Activated CD8-positive, alpha-beta memory T cell treated with anti-CD3 and anti-CD28 coated beads, Interleukin-2, amount 50 U/mL, for 24 hours (primary cell): ENCODE measurements around the gene ENTPD7.
A peak's percentile ranks its signal among the peaks of the same experiment; 100 is the strongest.

Experiments
- DNase-seq: peaks from one replicate; pipeline ENCODE4 v3.0.0-alpha.2; 2020; ENCODE audit errors: extremely low read depth

ENTPD7 gene

DNA sequence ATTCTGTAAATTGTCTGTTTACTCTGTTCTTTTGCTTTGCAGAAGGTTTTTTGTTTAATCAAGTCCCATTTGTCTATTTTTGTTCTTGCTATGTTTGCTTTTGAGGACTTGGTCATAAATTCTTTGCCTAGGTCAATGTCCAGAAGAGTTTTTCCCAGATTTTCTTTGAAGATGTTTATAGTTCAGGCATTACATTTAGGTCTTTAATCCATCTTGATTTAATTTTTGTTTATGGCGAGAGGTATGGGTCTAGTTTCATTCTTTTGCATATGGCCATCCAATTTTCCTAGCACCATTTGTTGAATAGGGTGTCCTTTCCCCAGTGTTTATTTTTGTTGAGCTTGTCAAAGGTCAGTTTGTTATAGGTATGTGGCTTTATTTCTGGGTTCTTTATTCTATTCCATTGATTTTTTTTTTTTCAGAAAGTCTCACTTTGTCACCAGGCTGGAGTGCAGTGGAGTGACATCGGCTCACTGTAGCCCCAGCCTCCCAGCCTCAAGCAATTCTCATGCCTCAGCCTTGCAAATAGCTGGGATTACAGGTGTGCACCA is 11.6 kb upstream of the ENTPD7 start:
- DNase-seq, result no peak

DNA sequence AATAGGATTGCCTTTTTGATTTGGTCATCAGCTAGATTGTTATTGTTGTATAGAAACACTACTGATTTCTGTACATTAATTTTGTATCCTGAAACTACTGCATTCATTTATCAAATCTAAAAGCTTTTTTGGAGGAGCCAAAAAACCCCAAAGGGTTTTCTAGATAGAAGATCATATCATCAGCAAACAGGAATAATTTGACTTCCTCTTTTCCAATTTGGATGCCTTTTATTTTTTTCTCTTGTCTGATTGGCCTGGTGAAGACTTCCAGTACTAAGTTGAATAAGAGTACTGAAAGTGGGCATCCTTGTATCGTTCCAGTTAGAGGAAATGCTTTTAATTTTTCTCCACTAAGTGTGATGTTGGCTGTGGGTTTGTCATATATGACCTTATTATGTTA is 10.6 kb upstream of the ENTPD7 start:
- no peak for DNase-seq

DNA sequence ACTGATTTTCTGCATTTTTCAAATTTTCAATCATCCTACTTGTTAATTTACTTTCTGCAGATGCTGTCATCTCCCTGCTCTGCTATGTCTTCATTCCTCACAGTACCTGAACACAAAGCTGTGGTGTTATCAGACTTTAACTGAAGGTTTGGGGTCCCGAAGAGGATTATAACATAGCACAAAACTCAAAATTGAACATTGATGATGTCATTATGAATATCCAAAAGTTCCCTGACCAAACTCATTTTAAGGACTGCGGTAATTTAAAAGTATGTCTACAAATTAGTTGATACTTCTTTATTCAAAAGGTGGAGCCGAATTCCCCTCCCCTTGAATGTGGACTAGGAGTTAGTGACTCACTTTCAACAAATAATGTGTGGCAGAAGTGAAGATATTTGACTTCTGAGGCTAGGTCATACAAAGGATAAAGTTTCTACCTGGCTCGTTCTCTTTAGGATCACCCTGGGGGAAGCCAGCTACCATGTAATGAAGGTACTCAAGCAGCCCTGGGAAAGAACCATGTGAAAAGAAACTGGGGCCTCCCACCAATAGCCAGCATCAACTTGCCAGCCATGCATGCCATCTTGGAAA is 6.4 kb upstream of the ENTPD7 start:
- no peak for DNase-seq

DNA sequence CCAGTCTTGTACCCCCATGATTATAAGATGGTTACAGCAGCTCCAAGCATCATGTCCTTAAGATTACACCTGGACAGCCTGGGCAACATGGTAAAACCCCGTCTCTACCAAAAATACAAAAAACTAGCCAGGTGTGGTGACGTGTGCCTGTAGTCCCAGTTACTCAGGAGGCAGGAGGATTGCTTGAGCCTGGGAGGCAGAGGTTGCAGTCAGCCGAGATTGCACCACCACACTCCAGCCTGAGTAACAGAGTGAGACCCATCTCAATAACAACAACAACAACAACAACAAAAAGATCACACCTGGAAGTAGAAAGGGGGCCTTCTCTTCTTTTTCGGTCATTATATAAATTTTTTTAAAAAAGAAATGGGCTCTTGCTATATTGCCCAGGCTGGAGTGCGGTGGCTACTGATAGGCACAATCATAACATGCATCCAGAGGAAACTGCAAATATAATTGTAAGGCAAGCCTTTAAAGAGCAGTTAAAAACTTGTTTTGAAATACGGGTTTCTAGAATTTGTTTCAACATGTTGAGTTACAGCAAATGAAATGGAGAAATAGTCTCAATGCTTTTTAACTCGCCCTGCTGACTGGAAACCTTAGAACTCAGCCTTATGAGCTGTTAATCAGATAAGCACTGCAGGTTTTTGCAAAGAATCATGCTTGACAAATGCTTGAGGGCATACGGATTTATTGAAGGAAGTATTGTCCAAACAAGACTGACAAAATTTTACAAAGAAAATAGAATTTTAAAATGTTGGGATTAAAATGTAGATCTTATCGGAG is 4.7 kb upstream of the ENTPD7 start:
- no peak for DNase-seq

DNA sequence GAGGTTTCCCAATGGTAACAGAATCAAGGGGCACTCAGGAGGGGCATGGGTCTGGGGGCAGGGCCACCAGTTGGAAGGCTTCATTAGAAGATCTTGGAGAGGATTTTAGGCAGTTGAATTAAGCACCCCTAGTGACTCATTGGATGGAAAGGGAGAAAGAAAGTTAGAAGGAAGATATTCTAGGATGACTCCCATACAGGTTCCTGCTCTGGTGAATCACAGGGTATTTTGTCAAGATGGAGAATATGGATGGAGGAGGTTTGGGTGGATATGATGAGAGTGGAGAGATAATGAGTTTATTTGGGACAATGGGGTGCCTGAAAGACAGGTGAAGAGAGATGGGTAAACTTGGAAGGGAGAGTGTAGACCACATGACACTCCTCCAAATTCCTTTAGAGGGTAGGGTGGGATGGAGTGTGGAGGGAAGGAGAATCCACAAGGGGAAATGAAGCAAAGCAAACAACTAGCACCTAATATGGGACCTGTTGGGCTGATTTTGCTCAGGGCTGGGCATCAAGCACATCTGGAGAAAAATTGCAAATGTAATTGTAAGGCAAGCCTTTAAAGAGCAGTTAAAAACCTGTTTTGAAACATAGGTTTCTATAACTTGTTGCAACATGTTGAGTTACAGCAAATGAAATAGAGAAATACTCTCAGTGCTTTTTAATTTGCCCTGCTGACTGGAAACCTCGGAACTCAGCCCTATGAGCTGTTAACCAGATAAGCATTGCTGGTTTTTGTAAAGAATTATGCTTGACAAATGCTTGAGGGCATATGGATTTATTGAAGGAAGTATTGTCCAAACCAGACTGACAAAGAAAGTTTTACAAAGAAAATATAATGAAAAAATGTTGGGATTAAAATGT is 2.9 kb upstream of the ENTPD7 start:
- no peak for DNase-seq

DNA sequence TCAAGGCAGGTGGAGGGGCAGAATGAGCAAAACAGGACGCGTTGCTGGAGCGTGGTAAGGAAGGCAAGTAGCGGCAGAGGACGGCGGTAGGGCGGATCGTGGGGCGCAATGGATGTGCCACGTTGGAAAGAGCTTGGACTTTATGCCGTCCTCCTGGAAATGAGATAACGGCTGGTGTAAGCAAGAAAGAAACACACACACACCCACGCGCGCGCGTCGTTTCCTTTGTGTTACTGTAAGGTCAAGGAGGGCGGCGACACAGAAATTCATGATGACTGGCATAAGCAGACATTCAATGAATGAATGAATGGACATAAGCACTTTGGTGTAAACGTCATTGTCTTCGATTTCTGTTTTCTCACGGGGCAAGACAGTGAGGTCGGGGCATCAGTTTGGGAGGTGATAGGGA is 683 bp upstream of the ENTPD7 start:
- DNase-seq, result peak; percentile 27

DNA sequence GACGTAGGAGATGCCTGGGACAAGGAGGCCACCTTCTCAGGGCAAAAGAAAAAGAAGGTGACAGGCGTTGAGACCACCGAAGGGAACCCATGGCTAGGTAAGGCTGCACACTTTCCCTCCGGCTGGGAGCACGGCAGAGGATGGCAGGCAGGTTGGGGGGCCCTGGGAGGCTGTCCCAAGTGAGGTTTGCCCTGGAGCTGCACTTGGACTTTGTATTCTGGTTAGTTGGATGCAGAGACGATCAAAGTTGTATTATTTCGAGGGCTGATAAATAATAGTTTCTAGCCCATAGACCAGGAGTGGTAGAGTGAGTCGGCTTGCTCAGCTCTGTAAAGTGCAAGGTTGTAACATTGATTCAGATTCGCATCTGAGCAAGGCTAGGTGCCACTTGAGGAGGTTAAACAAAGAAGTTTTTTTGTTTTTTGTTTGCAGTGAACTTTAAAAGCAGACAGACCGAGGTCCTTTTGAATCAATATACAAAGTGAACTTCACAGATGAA is 608 bp downstream of the ENTPD7 start:
- DNase-seq, result no peak

DNA sequence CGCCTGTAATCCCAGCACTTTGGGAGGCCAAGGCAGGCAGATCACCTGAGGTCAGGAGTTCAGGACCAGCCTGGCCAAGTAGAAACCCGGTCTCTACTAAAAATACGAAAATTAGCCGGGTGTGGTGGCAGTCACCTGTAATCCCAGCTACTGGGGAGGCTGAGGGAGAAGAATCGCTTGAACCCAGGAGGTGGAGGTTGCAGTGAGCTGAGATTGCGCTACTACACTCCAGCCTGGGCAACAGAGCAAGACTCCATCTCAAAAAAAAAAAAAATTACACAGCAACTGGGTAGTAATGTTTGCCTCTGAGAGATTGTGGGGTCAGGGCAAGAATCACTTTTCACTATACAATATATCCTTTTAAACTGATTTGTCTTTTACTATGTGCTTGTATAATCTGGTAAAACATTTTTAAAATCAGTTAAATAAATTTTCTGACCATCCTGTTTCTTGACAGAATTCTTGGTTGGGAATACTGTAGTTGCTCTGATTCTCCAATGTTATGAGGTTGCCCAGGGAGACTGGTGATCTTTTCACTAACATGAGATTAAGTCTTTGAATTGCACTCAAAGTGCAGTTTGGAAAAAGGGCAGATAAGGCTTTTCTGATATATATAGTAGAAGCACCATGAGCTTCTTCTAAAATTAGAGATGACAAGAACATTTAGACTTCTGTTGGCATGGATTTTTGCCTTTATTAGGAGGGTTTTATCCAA is 1.5 kb downstream of the ENTPD7 start:
- DNase-seq, result no peak

DNA sequence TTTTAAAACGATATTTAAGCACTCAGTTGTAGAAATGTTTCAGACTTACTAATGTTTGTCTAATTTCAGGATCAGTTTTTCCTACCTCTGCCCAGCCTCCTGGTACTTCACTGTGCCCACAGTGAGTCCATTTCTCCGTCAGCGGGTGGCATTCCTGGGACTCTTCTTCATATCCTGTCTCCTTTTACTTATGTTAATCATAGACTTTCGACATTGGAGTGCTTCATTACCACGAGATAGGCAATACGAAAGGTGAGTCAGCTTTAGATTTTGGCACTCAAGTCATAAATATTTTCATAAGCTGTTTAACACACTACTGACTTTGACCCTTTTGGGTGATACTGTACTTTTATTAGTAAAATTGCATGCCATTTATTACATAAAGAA is 2.1 kb downstream of the ENTPD7 start:
- no peak for DNase-seq

DNA sequence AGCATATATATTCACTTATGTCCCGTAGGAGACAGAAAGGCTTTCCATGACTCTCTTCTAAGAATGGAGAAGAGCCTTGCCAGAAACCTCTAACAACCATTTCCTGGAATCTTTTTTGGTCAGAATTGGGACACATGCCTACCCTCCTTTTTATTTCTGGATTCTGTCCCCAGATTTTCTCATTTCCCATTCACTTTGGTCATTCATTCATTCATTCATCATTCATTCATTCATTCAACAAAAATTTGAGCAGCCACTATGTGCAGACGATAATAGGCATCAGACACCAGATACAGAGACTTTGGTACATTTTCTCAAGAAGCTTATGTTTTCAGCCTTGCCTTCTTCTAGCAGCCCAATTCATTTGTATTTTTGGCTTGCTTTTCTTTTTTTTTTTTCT is 6.0 kb downstream of the ENTPD7 start:
- DNase-seq, result no peak

DNA sequence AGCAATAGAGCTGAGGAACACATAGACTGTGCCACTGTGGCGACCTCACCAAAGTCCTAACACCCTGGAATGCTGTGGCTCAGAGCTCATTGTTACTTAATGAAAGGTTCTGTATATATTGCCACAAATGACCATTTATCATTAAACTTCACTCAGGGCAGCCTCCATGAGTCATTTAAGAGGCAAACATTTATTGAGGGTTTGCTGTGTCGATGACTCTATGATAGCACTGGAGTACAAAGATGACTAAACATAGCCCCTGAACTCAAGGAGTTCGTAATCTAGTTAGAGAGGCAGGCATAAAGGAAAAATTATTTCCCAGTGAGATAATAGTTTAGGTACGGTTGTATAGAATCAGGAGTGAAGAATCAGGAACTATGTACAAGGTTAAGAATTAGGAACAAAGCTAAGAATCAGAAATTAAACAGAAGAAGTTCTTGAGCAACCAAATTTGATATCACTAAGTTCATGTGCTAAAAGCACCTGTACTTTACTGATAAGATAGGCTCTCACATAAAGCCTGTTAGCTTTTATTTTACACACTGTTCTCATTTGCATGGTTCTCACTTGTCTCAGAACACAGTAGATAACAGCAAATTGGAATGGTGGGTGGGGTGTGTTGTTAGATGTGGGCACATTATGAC is 7.9 kb downstream of the ENTPD7 start:
- no peak for DNase-seq

DNA sequence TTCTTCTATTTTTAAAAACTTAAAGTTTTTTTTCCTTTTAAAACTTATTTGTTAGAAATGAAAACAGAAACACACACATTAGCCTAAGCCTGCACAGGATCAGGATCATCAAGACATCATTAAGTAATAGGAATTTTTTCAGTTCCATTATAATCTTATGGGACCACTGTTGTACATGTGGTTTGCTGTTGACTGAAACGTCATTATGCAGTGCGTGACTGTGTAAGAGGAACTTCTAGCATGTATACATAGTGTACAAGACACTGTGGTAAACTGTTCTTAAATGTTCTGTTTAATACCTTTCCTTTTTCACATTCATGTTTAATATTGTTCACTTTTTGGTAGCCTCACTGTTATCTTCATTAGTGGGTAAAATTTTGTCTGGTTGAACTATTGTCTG is 12.1 kb downstream of the ENTPD7 start:
- no peak for DNase-seq

DNA sequence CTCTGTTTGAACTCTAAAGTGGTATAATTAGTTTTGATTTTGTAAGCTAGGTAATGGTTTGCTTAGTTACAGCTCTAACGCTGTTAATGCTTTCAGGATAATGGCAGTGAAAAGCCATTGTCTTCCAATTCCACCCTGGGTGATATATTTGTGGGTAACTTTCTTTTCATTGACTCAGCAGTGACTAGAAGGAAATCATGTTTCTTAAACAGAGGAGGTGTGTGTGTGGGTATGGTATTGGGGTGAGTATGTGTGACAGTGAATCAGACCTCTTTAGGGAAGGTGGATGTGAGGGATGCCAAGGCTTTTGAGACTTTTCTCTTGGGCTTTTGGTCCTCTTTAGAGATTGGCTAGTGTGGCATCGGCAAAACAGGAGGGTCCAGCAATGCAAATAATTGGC is 13.6 kb downstream of the ENTPD7 start:
- no peak for DNase-seq

DNA sequence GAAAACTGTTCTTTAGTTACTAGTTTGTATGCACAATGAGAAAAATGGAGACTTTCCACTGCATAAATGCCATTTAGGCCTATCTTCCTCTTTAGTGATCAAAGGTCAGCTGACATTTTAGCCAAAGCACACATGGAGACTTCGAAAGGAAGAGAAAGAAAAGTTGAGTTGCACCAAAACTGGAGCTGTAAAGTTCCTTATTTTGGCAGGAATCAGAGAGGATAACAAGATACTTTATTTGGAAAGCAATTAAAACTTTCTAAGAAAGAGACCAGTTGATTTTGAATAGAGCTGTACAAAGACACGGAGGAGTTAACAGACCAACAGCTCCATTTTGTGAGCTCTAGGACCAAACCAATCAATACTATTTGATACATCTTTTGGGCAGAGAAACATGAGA is 14.2 kb downstream of the ENTPD7 start:
- DNase-seq, result no peak

DNA sequence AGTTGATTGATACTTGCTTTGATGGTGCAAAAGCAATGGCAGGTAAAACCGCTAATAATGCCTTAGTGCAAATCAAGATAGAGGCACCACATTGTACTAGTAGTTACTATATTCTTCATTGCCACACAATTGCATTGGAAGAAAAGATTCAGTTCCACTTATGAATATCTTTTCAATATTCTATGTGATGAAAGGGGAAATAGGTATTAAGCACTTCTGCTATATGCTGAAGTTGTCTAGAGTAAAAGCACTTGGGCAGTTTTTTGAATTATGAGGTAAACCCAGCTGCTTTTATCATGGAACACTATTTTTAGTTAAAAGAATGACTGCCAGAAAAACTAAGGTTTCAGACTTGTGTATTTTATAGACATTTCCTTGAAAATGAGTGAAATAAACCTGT is 15.5 kb downstream of the ENTPD7 start:
- no peak for DNase-seq

DNA sequence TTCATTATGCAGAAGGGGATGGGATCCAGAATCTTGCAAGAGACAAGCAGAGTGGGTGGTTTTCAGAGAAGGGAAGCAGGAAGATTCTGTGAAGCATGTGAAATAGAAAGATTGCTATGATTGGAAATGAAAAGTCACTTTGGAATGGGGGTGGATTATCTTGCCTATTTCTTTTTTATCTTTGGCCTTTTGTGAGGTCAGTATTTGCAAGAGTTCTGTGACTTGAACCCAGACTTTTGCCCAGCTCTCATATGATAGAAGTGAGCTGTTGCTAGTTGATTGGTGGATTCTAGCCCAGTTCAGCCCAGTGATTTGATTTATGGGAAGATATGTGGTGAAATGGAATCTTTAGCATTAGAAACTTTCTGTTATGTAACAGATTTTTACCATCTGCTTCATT is 17.1 kb downstream of the ENTPD7 start:
- DNase-seq, result no peak

DNA sequence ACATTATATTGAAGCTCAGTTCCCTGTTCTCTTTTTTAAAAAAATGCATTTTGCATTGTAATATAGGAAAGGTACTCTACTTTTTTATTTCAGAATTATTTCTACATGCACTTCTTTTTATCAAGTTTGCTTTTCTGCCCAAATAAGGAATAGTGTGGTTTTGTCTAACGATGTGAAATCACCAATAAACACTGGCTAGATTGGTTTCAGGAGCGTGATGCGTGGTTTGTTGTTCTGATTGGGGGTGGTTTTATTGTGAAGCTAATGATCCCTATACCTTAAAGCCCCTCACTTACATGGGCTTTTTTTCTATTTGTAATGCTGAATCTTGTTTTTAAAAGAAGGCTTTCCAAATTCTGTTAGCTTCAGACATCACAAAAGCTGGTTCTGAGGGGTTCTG is 17.6 kb downstream of the ENTPD7 start:
- no peak for DNase-seq

DNA sequence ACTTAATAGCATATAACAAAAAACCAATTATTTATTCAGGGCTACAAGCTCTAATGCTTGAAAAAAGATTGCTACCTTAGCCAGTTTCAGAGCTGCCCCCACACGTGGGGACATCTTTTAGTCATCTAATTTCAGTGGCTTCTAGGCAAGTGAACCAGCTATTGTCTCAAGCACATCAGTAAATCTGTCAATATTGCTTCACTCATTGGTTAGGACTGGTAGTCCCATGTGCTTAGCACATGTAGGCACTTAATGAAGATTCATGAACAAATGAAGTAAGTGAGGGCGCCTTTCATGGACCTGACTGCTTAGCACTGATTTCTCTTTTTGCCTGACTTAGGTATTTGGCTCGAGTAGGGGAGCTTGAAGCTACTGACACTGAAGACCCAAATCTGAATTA is 19.6 kb downstream of the ENTPD7 start:
- DNase-seq, result no peak

DNA sequence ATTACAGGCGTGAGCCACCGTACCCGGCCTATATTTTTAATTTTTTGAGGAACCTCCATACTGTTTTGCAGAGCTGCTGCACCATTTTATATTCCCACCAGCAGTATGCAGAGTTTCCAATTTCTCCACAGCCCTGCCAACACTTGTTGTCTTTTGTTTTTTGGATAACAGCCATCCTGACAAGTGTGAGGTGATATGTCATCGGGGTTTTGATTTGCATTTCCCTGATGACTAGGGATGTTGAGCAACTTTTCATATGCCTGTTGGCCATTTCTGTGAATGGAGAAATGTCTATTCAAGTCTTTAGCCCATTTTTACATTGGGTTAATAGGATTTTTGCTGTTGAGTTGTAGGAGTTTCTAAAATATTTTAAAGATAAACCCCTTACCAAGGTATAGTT is 22.2 kb downstream of the ENTPD7 start:
- no peak for DNase-seq

DNA sequence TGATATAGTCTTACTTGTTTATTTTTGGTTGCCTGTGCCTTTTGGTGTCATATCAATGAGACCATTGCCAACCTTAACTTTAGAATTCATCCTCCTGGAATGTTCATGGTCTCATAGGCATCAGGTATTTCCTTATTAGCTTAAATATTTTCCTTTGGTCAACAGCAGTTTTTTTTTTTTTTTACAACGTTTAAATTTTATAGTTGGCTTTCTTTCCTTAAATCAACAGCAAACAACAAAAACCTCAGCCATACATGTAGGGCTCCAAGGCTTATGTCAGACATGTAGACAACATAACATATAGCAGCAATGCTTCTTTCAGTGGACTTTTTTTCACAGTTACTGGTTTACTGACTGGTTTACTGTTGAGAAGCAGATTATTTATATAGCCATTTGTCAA is 22.7 kb downstream of the ENTPD7 start:
- DNase-seq, result no peak

DNA sequence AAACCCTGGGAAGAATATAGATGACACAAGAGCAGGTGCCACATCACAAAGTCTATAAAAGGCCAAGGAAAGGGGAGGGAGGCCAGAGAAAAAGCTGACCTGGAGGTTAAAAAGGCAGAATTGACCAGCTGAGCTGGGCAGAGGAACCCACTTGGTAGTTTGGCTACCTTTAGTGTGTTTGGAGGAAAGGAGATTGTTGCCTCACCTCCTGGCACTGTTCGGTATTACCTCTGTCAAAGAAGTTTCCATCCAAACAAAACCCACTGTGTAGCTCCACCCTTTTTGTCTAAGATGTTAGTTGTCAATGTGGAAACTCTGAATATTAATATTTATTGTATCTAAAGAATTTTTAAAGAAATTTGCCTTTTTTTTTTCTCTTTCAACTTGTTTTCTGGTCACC is 23.4 kb downstream of the ENTPD7 start:
- no peak for DNase-seq
